Activated CD4-positive, alpha-beta T cell treated with anti-CD3 and anti-CD28 coated beads, Interleukin-2, amount 10 ng/mL, durations not matched to agents 24 days and 14 days (primary cell): ENCODE results near the gene PWWP3B. TPM values are rescaled to one million over a fixed set of nuclear protein-coding genes. Genes with fewer than 3 reads are reported as not detected.

Experiments
- total RNA-seq: library from RNA; stranded (reverse); gene quantifications from 2 replicates; pipeline ENCODE4 v1.2.3, GENCODE V29; 2022

Gene PWWP3B
- total RNA-seq, 1 donor from 2014 or later = not detected

Other genes with a start within 250 kb of the PWWP3B start
- gene SERPINA7, start 129.6 kb upstream of the PWWP3B start, total RNA-seq = not detected in 2 replicates